K562 (cell line): ENCODE results near the gene CACNB2. TPM values are rescaled to one million over a fixed set of nuclear protein-coding genes. Genes with fewer than 3 reads are reported as not detected.

Experiments
- ATAC-seq: fragments of 200-7000 bp; cut with Tn5 transposase; 3 replicates; pipeline ENCODE4 v1.9.1; 2020; ENCODE audit warnings: moderate library complexity
- BruUV-seq: library from RNA; stranded (reverse); fragments of 400-500 nt; replicated peaks from 2 replicates; lab custom pipeline; 2021; lab: Mats Ljungman, UMichigan
- CTCF ChIA-PET: fragments of 300-600 bp; formaldehyde crosslinking; extraction: SDS; loops from one replicate; lab custom pipeline; 2021; ENCODE audit warnings: low intra/inter-chr PET ratio; lab: Yijun Ruan, JAX
- POLR2A ChIA-PET: fragments of 300-600, 350-650 bp; sonication (Branson Sonifier 250); formaldehyde crosslinking; extraction: SDS; loops from one replicate; lab custom pipeline; 2021; ENCODE audit warnings: antibody characterized with exemption, inconsistent platforms; lab: Yijun Ruan, JAX
- DNase-seq, 4 experiments: peaks; one replicate each; pipeline versions ENCODE4 v3.0.0 to v3.0.0-alpha.2; 2011 to 2018; ENCODE audit warnings: low spot score in 3 of 4, mixed read lengths in 3 of 4; ENCODE audit errors: extremely low read depth in 1 of 4
- FAIRE-seq: peaks from 2 replicates; lab custom pipeline; 2011; peaks lifted over from hg19 to GRCh38; lab: Jason Lieb, UNC
- H2AFZ ChIP-seq: 2 replicates; pipeline ENCODE4 v1.6.0; 2011; ENCODE audit warnings: low read depth, low read length, control low read depth, inconsistent platforms
- H3K27ac ChIP-seq: fragments of 200-600 bp; 3 replicates; pipeline ENCODE4 v1.8.0; 2011; ENCODE audit warnings: low read depth, mild to moderate bottlenecking, control low read depth, inconsistent platforms, low read length, moderate library complexity, mixed read lengths; ENCODE audit errors: extremely low read depth
- H3K27me3 ChIP-seq, 2 experiments: fragments of 300-600 bp in 1 of 2; 2 replicates in 1 of 2; 3 replicates in 1 of 2; pipeline versions ENCODE4 v1.6.0 to v1.8.0; 2011; ENCODE audit warnings: inconsistent platforms in 2 of 2, low read length in 2 of 2, mild to moderate bottlenecking in 1 of 2, mixed read lengths in 1 of 2, moderate library complexity in 1 of 2; ENCODE audit not compliant: control insufficient read depth in 2 of 2, insufficient read depth in 2 of 2
- H3K36me3 ChIP-seq: fragments of 300-600 bp; 3 replicates; pipeline ENCODE4 v1.8.0; 2011; ENCODE audit warnings: mild to moderate bottlenecking, low read length, inconsistent platforms; ENCODE audit not compliant: control insufficient read depth, insufficient read depth
- H3K4me1 ChIP-seq, 2 experiments: fragments of 200-600 bp in 1 of 2; replicated peaks in 1 of 2; 2 replicates in 1 of 2; 3 replicates in 1 of 2; pipeline versions ENCODE4 v1.5.1 to v1.8.0; 2011; ENCODE audit warnings: inconsistent platforms in 2 of 2, low read length in 2 of 2, mild to moderate bottlenecking in 1 of 2, mixed read lengths in 1 of 2, moderate library complexity in 1 of 2; ENCODE audit not compliant: control insufficient read depth in 2 of 2, insufficient read depth in 2 of 2
- H3K4me2 ChIP-seq: 2 replicates; pipeline ENCODE4 v1.6.1; 2011; ENCODE audit warnings: low read length, control low read depth, inconsistent platforms, mixed read lengths; ENCODE audit not compliant: insufficient read depth
- H3K4me3 ChIP-seq: fragments of 200-600 bp; sonication (generic), shearing (Covaris generic); 2 replicates; pipeline ENCODE4 v1.5.1; 2016; ENCODE audit warnings: control low read depth, inconsistent platforms
- H3K79me2 ChIP-seq: fragments of 200-600 bp; 3 replicates; pipeline ENCODE4 v1.8.0; 2011; ENCODE audit warnings: low read length, inconsistent platforms; ENCODE audit not compliant: control insufficient read depth, insufficient read depth
- H3K9ac ChIP-seq, 2 experiments: 2 replicates each; pipeline versions ENCODE4 v1.6.0 to v1.6.1; 2011; ENCODE audit warnings: low read depth in 2 of 2, low read length in 2 of 2, control low read depth in 1 of 2, inconsistent platforms in 1 of 2, mild to moderate bottlenecking in 1 of 2, mixed read lengths in 1 of 2; ENCODE audit not compliant: insufficient read depth in 1 of 2
- H3K9me1 ChIP-seq: one replicate; pipeline ENCODE4 v1.6.0; 2011; ENCODE audit warnings: inconsistent platforms, mild to moderate bottlenecking, low read length, moderate library complexity; ENCODE audit not compliant: control insufficient read depth, insufficient read depth
- H3K9me3 ChIP-seq: replicated peaks from 2 replicates; pipeline ENCODE4 v1.5.1; 2011; ENCODE audit warnings: low read depth, low read length, inconsistent platforms; ENCODE audit not compliant: control insufficient read depth, insufficient read depth
- H4K20me1 ChIP-seq: replicated peaks from 2 replicates; pipeline ENCODE4 v1.6.1; 2011; ENCODE audit warnings: low read length, inconsistent platforms, mixed read lengths; ENCODE audit not compliant: control insufficient read depth, insufficient read depth
- ARID4B ChIP-seq: sonication (generic); formaldehyde crosslinking; IDR thresholded peaks from 2 replicates; pipeline ENCODE4 v1.8.0; 2022; ENCODE audit warnings: mild to moderate bottlenecking, missing genetic modification reagents
- JUND ChIP-seq, 2 experiments: IDR thresholded peaks; 2 replicates in 1 of 2; 3 replicates in 1 of 2; pipeline ENCODE4 v1.6.1; 2011; ENCODE audit warnings: borderline replicate concordance in 2 of 2, low read depth in 2 of 2, low read length in 2 of 2, improper control_type of control experiment in 1 of 2, missing biosample characterization in 1 of 2, missing genetic modification characterization in 1 of 2, missing genetic modification reagents in 1 of 2
- PCBP1 ChIP-seq: fragments of 200-400 bp; formaldehyde crosslinking; IDR thresholded peaks from 2 replicates; pipeline ENCODE4 v1.6.1; 2018; ENCODE audit warnings: mild to moderate bottlenecking, low read depth, low read length; ENCODE audit not compliant: poor library complexity, severe bottlenecking
- POLR2A ChIP-seq: fragments of 450-650 bp; conservative IDR thresholded peaks from 2 replicates; pipeline ENCODE4 v1.6.1; 2016
- TSC22D4 ChIP-seq: fragments of 450-650 bp; IDR thresholded peaks from 2 replicates; pipeline ENCODE4 v1.6.1; 2016; ENCODE audit warnings: missing genetic modification characterization, missing biosample characterization, control low read depth
- ZBED1 ChIP-seq: IDR thresholded peaks from 2 replicates; pipeline ENCODE4 v1.6.1; 2014
- ZBTB49 ChIP-seq: sonication (generic); formaldehyde crosslinking; IDR thresholded peaks from 2 replicates; pipeline ENCODE4 v1.8.0; 2022; ENCODE audit warnings: missing genetic modification reagents, mild to moderate bottlenecking, borderline replicate concordance
- ZNF77 ChIP-seq: fragments of 250-450 bp; sonication (Bioruptor Pico); IDR thresholded peaks from 2 replicates; pipeline ENCODE4 v1.5.0; 2020
- WGBS: fragments of 100-300 bp; shearing (Covaris generic); methylation state at CpG from one replicate; pipeline ENCODE4 v1.1.6; 2016; ENCODE audit warnings: low coverage, mixed read lengths; ENCODE audit not compliant: insufficient coverage; ENCODE audit errors: missing lambda C conversion rate; 5-methylcytosine and 5-hydroxymethylcytosine counted together
- in situ Hi-C: fragments of 300-500 bp; cut with MboI; formaldehyde crosslinking; loops from 4 replicates; pipeline ENCODE4 v1.15.0; 2018; ENCODE audit warnings: inconsistent platforms, mixed read lengths
- intact Hi-C: fragments of 100-400 bp; cut with micrococcal nuclease; formaldehyde crosslinking; loops from 2 replicates; pipeline ENCODE4 v1.14.2; 2022
- polyA plus RNA-seq, 8 experiments: library from polyadenylated mRNA; depleted of rRNA in 4 of 8; stranded (reverse) in 5 of 8; unstranded in 3 of 8; fragments of >200 nt; fragmentation: Nextera tagmentation in 2 of 8; fragmentation: Illumina TruSeq in 1 of 8; extraction: Ambion mirVana in 2 of 8; extraction: Trizol in 1 of 8; gene quantifications; 2 replicates each; pipeline versions ENCODE4 v1.2.1 to v1.2.3, GENCODE V29; 2011 to 2014; ENCODE audit warnings: inconsistent platforms in 1 of 8, missing spikeins in 1 of 8
- total RNA-seq, 7 experiments: library from RNA; depleted of rRNA in 6 of 7; stranded (reverse); fragments of >200 nt in 6 of 7; fragmentation: Illumina TruSeq in 2 of 7; extraction: Trizol in 2 of 7; gene quantifications; 2 replicates each; pipeline versions ENCODE4 v1.2.1 to v1.2.3, GENCODE V29; 2011 to 2021; ENCODE audit warnings: low replicate concordance in 1 of 7
- TF ChIP-seq, protein P1 (sequence below), 2 experiments: IDR thresholded peaks; 2 replicates each; pipeline ENCODE4 v1.6.1; 2012; ENCODE audit warnings: improper control_type of control experiment in 2 of 2, low read depth in 2 of 2, low read length in 2 of 2, borderline replicate concordance in 1 of 2
- TF ChIP-seq, protein P2 (sequence below): fragments of 450-650 bp; IDR thresholded peaks from one replicate; pipeline ENCODE4 v1.6.1; 2018; ENCODE audit warnings: mild to moderate bottlenecking, moderate library complexity; ENCODE audit not compliant: partially characterized antibody

CACNB2 gene
- total and polyA plus RNA-seq, 9 of the 15 experiments (the other 6 are each of a cell fraction or from before 2014, with no cell fraction given) = 1.8 to 2.2 TPM; not detected in 7

GRCh38 chr10:18364987-18365775, 225.0 kb downstream of the CACNB2 start:
- POLR2A ChIA-PET = no interaction called here
- H4K20me1 ChIP-seq = no peaks in the 10 kb centered on the region
- no peaks in the 10 kb centered on the region for H3K36me3 ChIP-seq
- BruUV-seq = no TSS peak
- in situ Hi-C loops = no loop called here
- no peaks in the 10 kb centered on the region for H3K27me3 ChIP-seq
- no peaks in the 10 kb centered on the region for H3K9me3 ChIP-seq
- H2AFZ ChIP-seq = no peak overlapping the region
- DNase-seq (no peak), ATAC-seq (no peak), FAIRE-seq (no peak)
- CTCF ChIA-PET = no interaction called here
- TF ChIP-seq JUND (IDR thresholded peaks at IDR 0.05; ENCODE audit: borderline replicate concordance, low read depth, low read length) (no peak), JUND (tag; IDR thresholded peaks at IDR 0.05; ENCODE audit: borderline replicate concordance, low read depth, low read length) (no peak), ZBED1 (no peak), POLR2A (no peak), PCBP1 (no peak), ZNF77 (CRISPR knock-in tag) (no peak), TSC22D4 (no peak), ZBTB49 (CRISPR knock-in tag) (no peak), ARID4B (CRISPR knock-in tag) (no peak)
- TF ChIP-seq, protein P1, sequence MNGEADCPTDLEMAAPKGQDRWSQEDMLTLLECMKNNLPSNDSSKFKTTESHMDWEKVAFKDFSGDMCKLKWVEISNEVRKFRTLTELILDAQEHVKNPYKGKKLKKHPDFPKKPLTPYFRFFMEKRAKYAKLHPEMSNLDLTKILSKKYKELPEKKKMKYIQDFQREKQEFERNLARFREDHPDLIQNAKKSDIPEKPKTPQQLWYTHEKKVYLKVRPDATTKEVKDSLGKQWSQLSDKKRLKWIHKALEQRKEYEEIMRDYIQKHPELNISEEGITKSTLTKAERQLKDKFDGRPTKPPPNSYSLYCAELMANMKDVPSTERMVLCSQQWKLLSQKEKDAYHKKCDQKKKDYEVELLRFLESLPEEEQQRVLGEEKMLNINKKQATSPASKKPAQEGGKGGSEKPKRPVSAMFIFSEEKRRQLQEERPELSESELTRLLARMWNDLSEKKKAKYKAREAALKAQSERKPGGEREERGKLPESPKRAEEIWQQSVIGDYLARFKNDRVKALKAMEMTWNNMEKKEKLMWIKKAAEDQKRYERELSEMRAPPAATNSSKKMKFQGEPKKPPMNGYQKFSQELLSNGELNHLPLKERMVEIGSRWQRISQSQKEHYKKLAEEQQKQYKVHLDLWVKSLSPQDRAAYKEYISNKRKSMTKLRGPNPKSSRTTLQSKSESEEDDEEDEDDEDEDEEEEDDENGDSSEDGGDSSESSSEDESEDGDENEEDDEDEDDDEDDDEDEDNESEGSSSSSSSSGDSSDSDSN (IDR thresholded peaks at IDR 0.05; ENCODE audit: borderline replicate concordance in 1 of 2, low read depth in 2 of 2, low read length in 2 of 2) = no peak
- TF ChIP-seq, protein P2, sequence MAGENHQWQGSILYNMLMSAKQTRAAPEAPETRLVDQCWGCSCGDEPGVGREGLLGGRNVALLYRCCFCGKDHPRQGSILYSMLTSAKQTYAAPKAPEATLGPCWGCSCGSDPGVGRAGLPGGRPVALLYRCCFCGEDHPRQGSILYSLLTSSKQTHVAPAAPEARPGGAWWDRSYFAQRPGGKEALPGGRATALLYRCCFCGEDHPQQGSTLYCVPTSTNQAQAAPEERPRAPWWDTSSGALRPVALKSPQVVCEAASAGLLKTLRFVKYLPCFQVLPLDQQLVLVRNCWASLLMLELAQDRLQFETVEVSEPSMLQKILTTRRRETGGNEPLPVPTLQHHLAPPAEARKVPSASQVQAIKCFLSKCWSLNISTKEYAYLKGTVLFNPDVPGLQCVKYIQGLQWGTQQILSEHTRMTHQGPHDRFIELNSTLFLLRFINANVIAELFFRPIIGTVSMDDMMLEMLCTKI = no peak
- no peak overlapping the region for H3K27ac ChIP-seq
- H3K9ac ChIP-seq = no peak overlapping the region
- intact Hi-C loops = no loop called here
- no peaks in the 10 kb centered on the region for H3K79me2 ChIP-seq
- 2% methylated on average over 4 of the region's 4 CpGs for WGBS
- H3K4me3 ChIP-seq = no peak overlapping the region
- H3K4me2 ChIP-seq = no peak overlapping the region
- no peaks in the 10 kb centered on the region for H3K4me1 ChIP-seq
- no peaks in the 10 kb centered on the region for H3K9me1 ChIP-seq
